Hepatocyte (in vitro differentiated cells): Measurements from ENCODE around the gene FLRT1. TPM values are rescaled to one million over a fixed set of nuclear protein-coding genes. Genes with fewer than 3 reads are reported as not detected.

Experiments used
- DNase-seq: peaks from one replicate; pipeline ENCODE4 v3.0.0-alpha.2; 2016; ENCODE audit warnings: low spot score
- H2AFZ ChIP-seq: fragments of 200-600 bp; sonication (generic); 2 replicates; pipeline ENCODE4 v1.6.0; 2016; ENCODE audit warnings: antibody characterized with exemption, mild to moderate bottlenecking
- H3K27ac ChIP-seq: fragments of 200-600 bp; sonication (generic); 2 replicates; pipeline ENCODE4 v1.5.1; 2016; ENCODE audit warnings: mild to moderate bottlenecking
- H3K27me3 ChIP-seq: fragments of 200-600 bp; sonication (generic); 2 replicates; pipeline ENCODE4 v1.6.1; 2016
- H3K36me3 ChIP-seq: fragments of 200-600 bp; sonication (generic); replicated peaks from 2 replicates; pipeline ENCODE4 v1.5.1; 2016; ENCODE audit warnings: low read depth; ENCODE audit not compliant: insufficient read depth
- H3K4me1 ChIP-seq: fragments of 200-600 bp; sonication (generic); 2 replicates; pipeline ENCODE4 v1.5.1; 2016; ENCODE audit warnings: mild to moderate bottlenecking, moderate library complexity; ENCODE audit not compliant: insufficient read depth
- H3K4me2 ChIP-seq: fragments of 200-600 bp; sonication (generic); 2 replicates; pipeline ENCODE4 v1.6.0; 2016
- H3K4me3 ChIP-seq: fragments of 200-600 bp; sonication (generic); 2 replicates; pipeline ENCODE4 v1.5.1; 2016; ENCODE audit warnings: mild to moderate bottlenecking
- H3K79me2 ChIP-seq: fragments of 200-600 bp; sonication (generic); 2 replicates; pipeline ENCODE4 v1.6.0; 2017; ENCODE audit warnings: mild to moderate bottlenecking
- H3K9me2 ChIP-seq: fragments of 200-600 bp; sonication (generic); replicated peaks from 2 replicates; pipeline ENCODE4 v1.6.0; 2017; ENCODE audit warnings: mild to moderate bottlenecking; ENCODE audit not compliant: insufficient read depth
- H3K9me3 ChIP-seq: fragments of 200-600 bp; sonication (generic); 2 replicates; pipeline ENCODE4 v1.5.1; 2016; ENCODE audit warnings: low read depth, mild to moderate bottlenecking
- H4K20me1 ChIP-seq: fragments of 200-600 bp; sonication (generic); 2 replicates; pipeline ENCODE4 v1.6.0; 2016; ENCODE audit warnings: mild to moderate bottlenecking; ENCODE audit not compliant: insufficient read depth, poor library complexity, severe bottlenecking
- EZH2 ChIP-seq: fragments of 200-600 bp; sonication (generic); IDR thresholded peaks from 2 replicates; pipeline ENCODE4 v1.6.1; 2016; ENCODE audit warnings: antibody characterized with exemption, mild to moderate bottlenecking, borderline replicate concordance
- EZH2phosphoT487 ChIP-seq: fragments of 200-600 bp; sonication (generic); IDR thresholded peaks from one replicate; pipeline ENCODE4 v1.6.1; 2018; ENCODE audit warnings: antibody characterized with exemption, mild to moderate bottlenecking, low read depth, moderate library complexity; ENCODE audit not compliant: unreplicated experiment, severe bottlenecking
- WGBS: methylation state at CpG from one replicate; pipeline ENCODE4 v1.1.6; 2016; ENCODE audit warnings: low lambda C conversion rate; ENCODE audit errors: missing lambda C conversion rate; 5-methylcytosine and 5-hydroxymethylcytosine counted together
- polyA plus RNA-seq: library from polyadenylated mRNA; unstranded; fragments of >200 nt; fragmentation: Nextera tagmentation; extraction: Ambion mirVana; gene quantifications from 2 replicates; pipeline ENCODE4 v1.2.1, GENCODE V29; 2016
- total RNA-seq: library from RNA; depleted of rRNA; stranded (reverse); fragments of >200 nt; gene quantifications from 2 replicates; pipeline ENCODE4 v1.2.3, GENCODE V29; 2014
- TF ChIP-seq, protein P1 (sequence below): fragments of 200-600 bp; sonication (generic); IDR thresholded peaks from 2 replicates; pipeline ENCODE4 v1.5.1; 2016; ENCODE audit warnings: antibody characterized with exemption, mild to moderate bottlenecking; ENCODE audit not compliant: poor library complexity

The FLRT1 gene
- total and polyA plus RNA-seq, 2 experiments from 2014 or later, result 0.34 to 0.43 TPM

DNA sequence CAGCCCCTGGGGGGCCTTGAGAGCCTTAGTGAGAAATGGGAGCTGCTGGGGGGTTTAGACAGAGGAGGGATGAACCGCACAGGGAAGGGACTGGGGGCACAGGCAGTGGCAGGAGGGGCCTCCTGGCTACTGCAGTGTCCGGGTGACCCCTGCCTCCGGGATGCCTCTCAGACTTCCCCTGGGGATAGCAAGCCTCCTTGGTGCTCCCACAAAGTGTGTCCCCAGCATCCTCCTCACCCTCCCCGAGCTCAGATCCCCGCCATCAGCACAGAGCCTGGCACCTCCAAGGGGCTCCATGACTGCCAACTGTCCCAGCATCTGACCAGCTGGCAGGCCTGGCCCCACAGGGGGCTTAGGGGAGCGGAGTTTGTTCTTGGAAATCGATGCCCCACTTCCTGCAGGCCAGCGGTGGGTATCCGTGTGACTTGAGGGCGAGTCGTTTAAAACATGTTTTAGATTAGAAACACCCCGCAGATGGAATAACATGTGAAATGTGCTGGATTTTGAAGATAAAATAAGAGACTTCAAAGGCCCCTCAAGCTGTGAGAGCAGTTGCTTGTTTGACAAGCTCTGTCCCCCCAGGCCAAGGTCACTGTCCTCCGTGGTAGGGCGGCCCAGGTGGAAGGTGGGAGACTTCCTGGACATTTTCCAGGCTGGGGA lies 13.5 kb upstream of the FLRT1 start:
- 52% methylated on average over 14 of the region's 14 CpGs for WGBS

DNA sequence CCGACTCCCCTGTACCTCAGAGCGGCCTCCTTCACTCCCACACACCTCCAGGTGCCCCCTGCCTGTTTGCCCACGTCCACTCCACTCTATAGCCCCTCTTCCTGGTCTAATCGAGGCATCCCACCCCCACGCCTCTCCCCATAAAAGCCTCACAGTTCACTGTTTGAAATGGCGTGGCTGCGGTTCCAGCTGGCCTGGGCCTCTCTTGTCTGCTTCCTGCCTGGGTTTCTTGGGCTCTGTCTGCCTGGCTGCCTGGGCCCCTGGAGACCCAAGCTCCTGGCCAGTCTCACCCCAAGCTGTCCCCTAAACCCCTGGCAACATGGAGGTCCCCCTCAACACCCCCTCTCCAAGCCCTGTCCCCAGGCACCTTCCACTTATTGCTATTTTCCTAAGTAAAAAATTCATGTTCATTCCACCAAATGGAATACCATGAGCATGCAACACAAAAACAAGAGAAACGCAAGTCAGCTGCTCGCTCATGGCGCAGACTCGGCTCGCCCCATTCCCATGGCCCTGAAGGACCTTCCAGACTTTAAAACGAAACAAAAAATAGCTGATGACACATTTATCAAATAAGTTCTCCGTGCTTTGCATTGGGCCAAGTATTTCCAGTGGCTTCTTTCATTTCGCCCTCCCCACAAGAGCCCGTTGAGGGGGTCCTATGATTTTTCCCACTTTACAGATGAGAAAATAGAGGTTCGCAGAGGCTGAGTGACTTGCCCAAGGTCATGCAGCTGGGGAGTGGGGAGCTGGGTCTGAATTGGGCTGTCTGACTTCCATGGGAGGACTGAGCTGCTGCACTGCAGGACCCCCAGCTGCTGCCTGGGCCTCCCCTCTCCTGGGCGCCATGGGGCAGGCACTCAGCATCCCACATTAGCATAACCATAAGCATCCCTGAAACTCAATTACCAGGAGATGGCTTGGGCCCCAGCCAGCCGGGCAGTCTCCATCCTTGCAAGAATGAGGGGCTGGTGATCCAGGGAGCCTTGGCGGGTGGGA lies 11.7 kb upstream of the FLRT1 start:
- Histone ChIP-seq H3K79me2 (no peaks in the 10 kb centered on the region), H3K36me3 (no peaks in the 10 kb centered on the region), H3K4me2 (no peak overlapping the region), H3K9me3 (no peaks in the 10 kb centered on the region), H4K20me1 (no peaks in the 10 kb centered on the region), H2AFZ (no peak overlapping the region), H3K27me3 (peaks cover 3% of the 10 kb centered on the region), H3K4me3 (no peak overlapping the region), H3K9me2 (no peaks in the 10 kb centered on the region), H3K4me1 (peaks cover 29% of the 10 kb centered on the region), H3K27ac (no peak overlapping the region)
- TF ChIP-seq, protein P1, sequence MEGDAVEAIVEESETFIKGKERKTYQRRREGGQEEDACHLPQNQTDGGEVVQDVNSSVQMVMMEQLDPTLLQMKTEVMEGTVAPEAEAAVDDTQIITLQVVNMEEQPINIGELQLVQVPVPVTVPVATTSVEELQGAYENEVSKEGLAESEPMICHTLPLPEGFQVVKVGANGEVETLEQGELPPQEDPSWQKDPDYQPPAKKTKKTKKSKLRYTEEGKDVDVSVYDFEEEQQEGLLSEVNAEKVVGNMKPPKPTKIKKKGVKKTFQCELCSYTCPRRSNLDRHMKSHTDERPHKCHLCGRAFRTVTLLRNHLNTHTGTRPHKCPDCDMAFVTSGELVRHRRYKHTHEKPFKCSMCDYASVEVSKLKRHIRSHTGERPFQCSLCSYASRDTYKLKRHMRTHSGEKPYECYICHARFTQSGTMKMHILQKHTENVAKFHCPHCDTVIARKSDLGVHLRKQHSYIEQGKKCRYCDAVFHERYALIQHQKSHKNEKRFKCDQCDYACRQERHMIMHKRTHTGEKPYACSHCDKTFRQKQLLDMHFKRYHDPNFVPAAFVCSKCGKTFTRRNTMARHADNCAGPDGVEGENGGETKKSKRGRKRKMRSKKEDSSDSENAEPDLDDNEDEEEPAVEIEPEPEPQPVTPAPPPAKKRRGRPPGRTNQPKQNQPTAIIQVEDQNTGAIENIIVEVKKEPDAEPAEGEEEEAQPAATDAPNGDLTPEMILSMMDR, result no peak
- TF ChIP-seq EZH2, result no peak
- no peak for TF ChIP-seq EZH2phosphoT487
- WGBS, result 88% methylated on average over 20 of the region's 20 CpGs
- no peak for DNase-seq

More for the DNA sequence above, 13.5 kb upstream of the FLRT1 start:
- no peaks in the 10 kb centered on the region for H3K79me2 ChIP-seq
- H3K27me3 ChIP-seq, result peaks cover 3% of the 10 kb centered on the region
- no peak for DNase-seq
- no peaks in the 10 kb centered on the region for H4K20me1 ChIP-seq
- no peaks in the 10 kb centered on the region for H3K9me3 ChIP-seq
- peaks cover 18% of the 10 kb centered on the region for H3K4me1 ChIP-seq
- no peak overlapping the region for H3K4me2 ChIP-seq
- H2AFZ ChIP-seq, result no peak overlapping the region
- no peak overlapping the region for H3K27ac ChIP-seq
- no peak overlapping the region for H3K4me3 ChIP-seq
- H3K9me2 ChIP-seq, result no peaks in the 10 kb centered on the region
- no peaks in the 10 kb centered on the region for H3K36me3 ChIP-seq
- no peak for TF ChIP-seq EZH2phosphoT487
- TF ChIP-seq, protein P1, result no peak
- TF ChIP-seq EZH2, result no peak

DNA sequence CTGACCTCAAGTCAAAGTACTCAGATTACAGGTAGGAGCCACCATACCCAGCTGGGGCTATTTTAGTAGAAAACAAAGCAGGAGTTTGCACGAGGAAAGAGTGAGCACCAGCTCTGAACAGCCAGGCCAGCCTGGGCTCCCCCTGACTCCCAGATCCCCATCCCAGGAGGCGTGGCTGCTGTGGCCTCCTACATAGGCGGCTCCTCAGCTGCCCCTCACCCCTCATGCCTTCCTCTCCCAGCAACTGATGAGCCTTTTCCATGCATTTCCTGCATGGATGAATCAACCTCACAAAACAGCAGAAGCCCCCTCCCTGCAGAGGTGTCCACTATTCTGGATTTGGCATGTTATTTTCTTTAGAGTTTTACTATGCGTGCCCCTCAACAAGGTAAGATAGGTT lies 10.5 kb upstream of the FLRT1 start:
- Histone ChIP-seq H3K9me2 (no peaks in the 10 kb centered on the region), H3K4me1 (peaks cover 29% of the 10 kb centered on the region), H3K27me3 (no peaks in the 10 kb centered on the region), H3K9me3 (no peaks in the 10 kb centered on the region), H3K79me2 (no peaks in the 10 kb centered on the region), H3K27ac (no peak overlapping the region), H4K20me1 (no peaks in the 10 kb centered on the region), H3K36me3 (no peaks in the 10 kb centered on the region), H3K4me2 (no peak overlapping the region), H2AFZ (no peak overlapping the region), H3K4me3 (no peak overlapping the region)
- WGBS, result 60% methylated on average over 4 of the region's 4 CpGs
- DNase-seq, result no peak
- TF ChIP-seq EZH2 (no peak), EZH2phosphoT487 (no peak)
- TF ChIP-seq, protein P1, result no peak
